ENCODE results near the gene ETS1. TPM values are rescaled to one million over a fixed set of nuclear protein-coding genes. Genes with fewer than 3 reads are reported as not detected.

ETS1 gene
- total RNA-seq, 2 experiments from 2014 or later = 203 to 466 TPM

GRCh38 chr11:128603003-128603696 lies 15.8 kb upstream of the ETS1 start:
- H3K4me3 ChIP-seq (ENCODE audit: low read depth, low read length, poor library complexity, severe bottlenecking) = no peak overlapping the region
- peaks cover 77% of the 10 kb centered on the region for H3K4me1 ChIP-seq (ENCODE audit: insufficient read depth, low read length, poor library complexity, severe bottlenecking)
- CTCF ChIA-PET (ENCODE audit: unreplicated experiment) = interaction anchor here (1.0 to 6.5 kb wide), 8 partner anchors 23 to 312 kb away, joined by 3 to 78 read pairs (median 6); no protein-coding TSS in a partner anchor
- peak overlapping the region; percentile 42 for H3K4me2 ChIP-seq (ENCODE audit: low read length)
- H3K9me2 ChIP-seq (ENCODE audit: insufficient read depth, low read length) = no peaks in the 10 kb centered on the region; the same call in 1 of the 2 replicates
- POLR2A ChIA-PET = interaction anchor here (0.6 to 19.6 kb wide), 8 partner anchors 18 to 324 kb away, joined by 3 to 631 read pairs (median 4); no protein-coding TSS in a partner anchor
- BruUV-seq (replicated peaks) = no TSS peak
- no peak for DNase-seq (ENCODE audit: low spot score)
- H3K27ac ChIP-seq (ENCODE audit: low read depth, low read length, poor library complexity, severe bottlenecking) = peak overlapping the region; percentile 33
- H2AFZ ChIP-seq (ENCODE audit: low read length) = peak overlapping the region; percentile 89
- TF ChIP-seq, protein P1, sequence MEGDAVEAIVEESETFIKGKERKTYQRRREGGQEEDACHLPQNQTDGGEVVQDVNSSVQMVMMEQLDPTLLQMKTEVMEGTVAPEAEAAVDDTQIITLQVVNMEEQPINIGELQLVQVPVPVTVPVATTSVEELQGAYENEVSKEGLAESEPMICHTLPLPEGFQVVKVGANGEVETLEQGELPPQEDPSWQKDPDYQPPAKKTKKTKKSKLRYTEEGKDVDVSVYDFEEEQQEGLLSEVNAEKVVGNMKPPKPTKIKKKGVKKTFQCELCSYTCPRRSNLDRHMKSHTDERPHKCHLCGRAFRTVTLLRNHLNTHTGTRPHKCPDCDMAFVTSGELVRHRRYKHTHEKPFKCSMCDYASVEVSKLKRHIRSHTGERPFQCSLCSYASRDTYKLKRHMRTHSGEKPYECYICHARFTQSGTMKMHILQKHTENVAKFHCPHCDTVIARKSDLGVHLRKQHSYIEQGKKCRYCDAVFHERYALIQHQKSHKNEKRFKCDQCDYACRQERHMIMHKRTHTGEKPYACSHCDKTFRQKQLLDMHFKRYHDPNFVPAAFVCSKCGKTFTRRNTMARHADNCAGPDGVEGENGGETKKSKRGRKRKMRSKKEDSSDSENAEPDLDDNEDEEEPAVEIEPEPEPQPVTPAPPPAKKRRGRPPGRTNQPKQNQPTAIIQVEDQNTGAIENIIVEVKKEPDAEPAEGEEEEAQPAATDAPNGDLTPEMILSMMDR (conservative IDR thresholded peaks at IDR 0.05; ENCODE audit: low read length) = no peak
- TF ChIP-seq EZH2phosphoT487 (IDR thresholded peaks at IDR 0.05; ENCODE audit: borderline replicate concordance, low read depth, low read length) = no peak
- intact Hi-C loops (cut with micrococcal nuclease; ENCODE audit: unreplicated experiment) = no loop called here
- H3K36me3 ChIP-seq (ENCODE audit: insufficient read depth, low read length) = no peaks in the 10 kb centered on the region
- no peaks in the 10 kb centered on the region for H3K79me2 ChIP-seq (ENCODE audit: insufficient read depth, low read depth, low read length)
- no peaks in the 10 kb centered on the region for H4K20me1 ChIP-seq (ENCODE audit: insufficient read depth, low read length)
- no peaks in the 10 kb centered on the region for H3K9me3 ChIP-seq (ENCODE audit: low read length)

DNA sequence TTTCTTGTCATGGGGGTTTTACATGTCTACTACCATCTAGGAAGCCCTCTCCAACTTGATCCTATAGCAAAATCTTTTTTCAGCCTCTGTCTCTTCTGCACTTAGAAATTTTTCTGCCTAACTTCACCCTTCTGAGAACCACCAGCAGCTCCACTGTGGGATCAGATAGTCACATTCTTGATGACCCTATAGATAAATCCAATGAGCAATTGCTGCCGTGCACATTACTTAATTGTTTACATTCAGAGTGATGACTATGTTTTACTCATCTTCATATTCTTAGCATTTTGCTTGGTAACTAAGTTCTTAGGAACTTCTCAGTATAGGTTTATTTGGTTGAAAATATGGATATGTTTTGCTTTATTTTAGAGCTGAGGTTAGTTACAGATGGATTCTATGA lies 12.4 kb upstream of the ETS1 start:
- POLR2A ChIA-PET = interaction anchor here (0.7 to 19.6 kb wide), 11 partner anchors 9 to 1457 kb away, joined by 3 to 631 read pairs (median 5); no protein-coding TSS in a partner anchor

More for the DNA sequence above, 12.4 kb upstream of the ETS1 start:
- H3K4me1 ChIP-seq (ENCODE audit: insufficient read depth, low read length, poor library complexity, severe bottlenecking) = peaks cover 50% of the 10 kb centered on the region
- H3K9me2 ChIP-seq (ENCODE audit: insufficient read depth, low read length) = no peaks in the 10 kb centered on the region; the same call in 1 of the 2 replicates
- H3K79me2 ChIP-seq (ENCODE audit: insufficient read depth, low read depth, low read length) = no peaks in the 10 kb centered on the region
- CTCF ChIA-PET (ENCODE audit: unreplicated experiment) = interaction anchor here (1.0 to 1.5 kb wide), 2 partner anchors 31 to 32 kb away, joined by 3 read pairs; no protein-coding TSS in a partner anchor
- no peak overlapping the region for H3K4me3 ChIP-seq (ENCODE audit: low read depth, low read length, poor library complexity, severe bottlenecking)
- H2AFZ ChIP-seq (ENCODE audit: low read length) = no peak overlapping the region; the same call in 1 of the 2 replicates
- BruUV-seq (replicated peaks) = no TSS peak
- no peak for DNase-seq (ENCODE audit: low spot score)
- no peak overlapping the region for H3K27ac ChIP-seq (ENCODE audit: low read depth, low read length, poor library complexity, severe bottlenecking)
- no peaks in the 10 kb centered on the region for H4K20me1 ChIP-seq (ENCODE audit: insufficient read depth, low read length)
- no peak overlapping the region for H3K4me2 ChIP-seq (ENCODE audit: low read length)
- TF ChIP-seq EZH2phosphoT487 (IDR thresholded peaks at IDR 0.05; ENCODE audit: borderline replicate concordance, low read depth, low read length) = no peak
- TF ChIP-seq, protein P1 (conservative IDR thresholded peaks at IDR 0.05; ENCODE audit: low read length) = no peak
- no peaks in the 10 kb centered on the region for H3K9me3 ChIP-seq (ENCODE audit: low read length)
- intact Hi-C loops (cut with micrococcal nuclease; ENCODE audit: unreplicated experiment) = no loop called here
- no peaks in the 10 kb centered on the region for H3K36me3 ChIP-seq (ENCODE audit: insufficient read depth, low read length)
